Uterus (tissue), 4 donors: ENCODE measurements around the gene CCZ1. TPM values are rescaled to one million over a fixed set of nuclear protein-coding genes. Genes with fewer than 3 reads are reported as not detected.
"Not testable (repeated sequence)": the region's sequence is repeated elsewhere in the genome, so short reads cannot be mapped to it uniquely, and the experiment has no call there.

Experiments
- DNase-seq, 2 donors: peaks; one replicate each; pipeline ENCODE4 v3.0.0-alpha.2; 2019 to 2020
- H3K27ac ChIP-seq, 2 donors: fragments of 200-600 bp; sonication (generic); 1 replicate in 1 of 2; 2 replicates in 1 of 2; pipeline ENCODE4 v1.5.1; 2016 to 2018
- H3K27me3 ChIP-seq, 2 donors: fragments of 200-600 bp; sonication (generic); one replicate each; pipeline ENCODE4 v1.5.1; 2018 to 2019; ENCODE audit warnings: control low read depth in 1 of 2
- H3K36me3 ChIP-seq, 2 donors: fragments of 200-600 bp; sonication (generic); one replicate each; pipeline ENCODE4 v1.5.1; 2019; ENCODE audit warnings: control low read depth in 1 of 2
- H3K4me1 ChIP-seq, 2 donors: fragments of 200-600 bp; sonication (generic); one replicate each; pipeline ENCODE4 v1.5.1; 2018 to 2019; ENCODE audit warnings: control low read depth in 1 of 2
- H3K4me3 ChIP-seq, 2 donors: fragments of 200-600 bp; sonication (generic); 1 replicate in 1 of 2; 2 replicates in 1 of 2; pipeline ENCODE4 v1.5.1; 2018 to 2019; ENCODE audit warnings: mild to moderate bottlenecking in 1 of 2
- H3K9me3 ChIP-seq, 2 donors: fragments of 200-600 bp; sonication (generic); one replicate each; pipeline ENCODE4 v1.5.1; 2019; ENCODE audit warnings: control low read depth in 1 of 2
- CTCF ChIP-seq, 4 experiments: fragments of 200-600 bp in 2 of 4; fragments of 450-650 bp in 2 of 4; sonication (generic) in 2 of 4; IDR thresholded peaks; one replicate each; pipeline ENCODE4 v1.5.1; 2016 to 2019; ENCODE audit warnings: antibody characterized with exemption in 4 of 4, mild to moderate bottlenecking in 2 of 4, moderate library complexity in 1 of 4
- POLR2A ChIP-seq, 2 donors: fragments of 450-650 bp; IDR thresholded peaks; one replicate each; pipeline ENCODE4 v1.6.1; 2016; ENCODE audit warnings: antibody characterized with exemption in 2 of 2, mild to moderate bottlenecking in 1 of 2, moderate library complexity in 1 of 2
- intact Hi-C: fragments of 100-400 bp; cut with DNase I; formaldehyde crosslinking; loops from one replicate; pipeline ENCODE4 v1.15.1; 2023; ENCODE audit warnings: low total_unique reads
- total RNA-seq, 4 donors: library from RNA; depleted of rRNA in 3 of 4; stranded (reverse); fragments of >200 nt in 3 of 4; gene quantifications; one replicate each; pipeline versions ENCODE4 v1.1.0 to v1.2.4, GENCODE V29; 2014 to 2023
- donor health status: DM: yes; HTN: yes; CAD: no.

The CCZ1 gene
- total RNA-seq, 4 donors from 2014 or later = 18.2 to 87.2 (median 46.6) TPM

GRCh38 chr7:5892498-5892897 lies 6.0 kb upstream of the CCZ1 start:
- Histone ChIP-seq H3K27me3 (no peaks in the 10 kb centered on the region), H3K27ac (no peak overlapping the region), H3K36me3 (no peaks in the 10 kb centered on the region), H3K4me1 (no peaks in the 10 kb centered on the region), H3K9me3 (no peaks in the 10 kb centered on the region), H3K4me3 (no peak overlapping the region)
- intact Hi-C loops = no loop called here
- DNase-seq = no peak
- TF ChIP-seq POLR2A (IDR thresholded peaks at IDR 0.05) (no peak), CTCF (IDR thresholded peaks at IDR 0.05) (no peak)

GRCh38 chr7:5897369-5897919 lies 1.1 kb upstream of the CCZ1 start:
- H3K27me3 ChIP-seq, H3K36me3 ChIP-seq, H3K9me3 ChIP-seq, DNase-seq, H3K4me3 ChIP-seq, H3K27ac ChIP-seq, intact Hi-C loops, H3K4me1 ChIP-seq: not testable (repeated sequence)

- H3K27ac ChIP-seq, H3K4me3 ChIP-seq, H3K4me1 ChIP-seq, H3K9me3 ChIP-seq, intact Hi-C loops, H3K36me3 ChIP-seq, DNase-seq, H3K27me3 ChIP-seq: not testable (repeated sequence)
Observed at GRCh38 chr7:5903002-5903401, 4.5 kb downstream of the CCZ1 start.

GRCh38 chr7:5904726-5905125 lies 6.2 kb downstream of the CCZ1 start:
- H3K9me3 ChIP-seq, H3K4me1 ChIP-seq, DNase-seq, H3K27me3 ChIP-seq, H3K36me3 ChIP-seq, H3K4me3 ChIP-seq, intact Hi-C loops, H3K27ac ChIP-seq: not testable (repeated sequence)

GRCh38 chr7:5908835-5909234 lies 10.3 kb downstream of the CCZ1 start:
- H3K27me3 ChIP-seq, intact Hi-C loops, H3K4me3 ChIP-seq, H3K27ac ChIP-seq, H3K4me1 ChIP-seq, H3K9me3 ChIP-seq, DNase-seq, H3K36me3 ChIP-seq: not testable (repeated sequence)

GRCh38 chr7:5916529-5916928 lies 18.0 kb downstream of the CCZ1 start:
- intact Hi-C loops, DNase-seq, H3K27ac ChIP-seq: not testable (repeated sequence)

GRCh38 chr7:5924180-5924579 lies 25.6 kb downstream of the CCZ1 start:
- DNase-seq, H3K4me3 ChIP-seq, H3K9me3 ChIP-seq, H3K27me3 ChIP-seq, H3K27ac ChIP-seq, H3K4me1 ChIP-seq, H3K36me3 ChIP-seq, intact Hi-C loops: not testable (repeated sequence)

More at GRCh38 chr7:5916529-5916928, 18.0 kb downstream of the CCZ1 start:
- not testable (repeated sequence) for H3K4me1 ChIP-seq, H3K36me3 ChIP-seq, H3K9me3 ChIP-seq, H3K4me3 ChIP-seq, H3K27me3 ChIP-seq

GRCh38 chr7:5924630-5925029 lies 26.1 kb downstream of the CCZ1 start:
- H3K36me3 ChIP-seq, H3K4me3 ChIP-seq, H3K9me3 ChIP-seq, H3K27ac ChIP-seq, intact Hi-C loops, DNase-seq, H3K4me1 ChIP-seq, H3K27me3 ChIP-seq: not testable (repeated sequence)

- intact Hi-C loops, H3K4me1 ChIP-seq, H3K27ac ChIP-seq, H3K36me3 ChIP-seq, H3K4me3 ChIP-seq, H3K9me3 ChIP-seq, DNase-seq, H3K27me3 ChIP-seq: not testable (repeated sequence)
Observed at GRCh38 chr7:5926263-5926870, 27.8 kb downstream of the CCZ1 start.

- H3K4me3 ChIP-seq, H3K9me3 ChIP-seq, H3K27ac ChIP-seq, intact Hi-C loops, H3K27me3 ChIP-seq, H3K36me3 ChIP-seq, DNase-seq, H3K4me1 ChIP-seq: not testable (repeated sequence)
Observed at GRCh38 chr7:5930290-5930689, 31.8 kb downstream of the CCZ1 start.

GRCh38 chr7:5931250-5931649 lies 32.7 kb downstream of the CCZ1 start:
- peak overlapping the region in 1 of 2 donors; percentile 41 for H3K27ac ChIP-seq
- H3K36me3 ChIP-seq, H3K4me3 ChIP-seq, H3K9me3 ChIP-seq, H3K27me3 ChIP-seq, H3K4me1 ChIP-seq, intact Hi-C loops: not testable (repeated sequence)
- peak in 1 of 2 donors; percentile 13 for DNase-seq

GRCh38 chr7:5931905-5932644 lies 33.5 kb downstream of the CCZ1 start:
- H3K36me3 ChIP-seq, H3K4me1 ChIP-seq, H3K27me3 ChIP-seq, DNase-seq, intact Hi-C loops, H3K9me3 ChIP-seq, H3K4me3 ChIP-seq: not testable (repeated sequence)
- peak overlapping the region in 1 of 2 donors; percentile 41 for H3K27ac ChIP-seq
